Aorta (tissue), 5 donors: Measurements from ENCODE around the gene ZNF90. TPM values are rescaled to one million over a fixed set of nuclear protein-coding genes. Genes with fewer than 3 reads are reported as not detected.

Source experiments
- ATAC-seq: fragments of 200-7000 bp; cut with Tn5 transposase; one replicate; pipeline ENCODE4 v1.9.1; 2022; ENCODE audit warnings: moderate library complexity; ENCODE audit not compliant: low FRiP score
- DNase-seq, 2 donors: peaks; one replicate each; pipeline ENCODE4 v3.0.0-alpha.2; 2020
- H3K27ac ChIP-seq, 2 donors: one replicate each; pipeline ENCODE4 v1.5.1; 2013; ENCODE audit warnings: low read length in 2 of 2, mild to moderate bottlenecking in 2 of 2, moderate library complexity in 2 of 2, control low read depth in 1 of 2, inconsistent platforms in 1 of 2, low read depth in 1 of 2
- H3K27me3 ChIP-seq, 2 donors: one replicate each; pipeline ENCODE4 v1.6.1; 2013; ENCODE audit warnings: control low read depth in 1 of 2, low read length in 1 of 2, mild to moderate bottlenecking in 1 of 2, moderate library complexity in 1 of 2; ENCODE audit not compliant: insufficient read depth in 2 of 2, control insufficient read depth in 1 of 2
- H3K36me3 ChIP-seq, 2 donors: one replicate each; pipeline ENCODE4 v1.6.1; 2013; ENCODE audit warnings: control low read depth in 1 of 2, low read length in 1 of 2, mild to moderate bottlenecking in 1 of 2; ENCODE audit not compliant: insufficient read depth in 2 of 2, control insufficient read depth in 1 of 2
- H3K4me1 ChIP-seq, 2 donors: one replicate each; pipeline ENCODE4 v1.6.1; 2013; ENCODE audit warnings: low read length in 2 of 2, control low read depth in 1 of 2, mild to moderate bottlenecking in 1 of 2, moderate library complexity in 1 of 2; ENCODE audit not compliant: insufficient read depth in 2 of 2, control insufficient read depth in 1 of 2
- H3K4me3 ChIP-seq, 2 donors: one replicate each; pipeline ENCODE4 v1.5.1; 2013; ENCODE audit warnings: low read length in 2 of 2, control low read depth in 1 of 2, mild to moderate bottlenecking in 1 of 2
- H3K9me3 ChIP-seq: one replicate; pipeline ENCODE4 v1.6.1; 2013; ENCODE audit warnings: mild to moderate bottlenecking, low read length; ENCODE audit not compliant: control insufficient read depth
- WGBS, 2 donors: extraction: QIAGEN DNeasy Blood & Tissue Kit; methylation state at CpG; one replicate each; pipeline ENCODE4 v1.1.7; 2013; 5-methylcytosine and 5-hydroxymethylcytosine counted together
- intact Hi-C, 2 donors: fragments of 100-400 bp; cut with DNase I; formaldehyde crosslinking; loops; one replicate each; pipeline versions ENCODE4 v1.14.2 to v1.15.0; 2022
- polyA plus RNA-seq, 2 donors: library from polyadenylated mRNA; stranded (reverse); fragments of 200-250 nt; gene quantifications; one replicate each; pipeline ENCODE4 v1.2.3, GENCODE V29; 2013
- total RNA-seq, 2 donors: library from RNA; stranded (reverse); fragmentation: NEBNext Ultra II Directional; extraction: Animal tissue kit (Norgen Biotek cat#: 25700); gene quantifications; one replicate each; pipeline ENCODE4 v1.2.1, GENCODE V29; 2021
- donor health status: healthy with polysubstance abuse.
- donor health status: Bipolar disorder and iron deficiency.
- donor health status: DM: no; HTN: no; CAD: no.
- donor health status: DM: no; HTN: no; CAD: no.
- donor health status: DM: yes; HTN: yes; CAD: no.

The ZNF90 gene
- total and polyA plus RNA-seq, 4 donors, result 0.25 to 6.5 (median 2.0) TPM

DNA sequence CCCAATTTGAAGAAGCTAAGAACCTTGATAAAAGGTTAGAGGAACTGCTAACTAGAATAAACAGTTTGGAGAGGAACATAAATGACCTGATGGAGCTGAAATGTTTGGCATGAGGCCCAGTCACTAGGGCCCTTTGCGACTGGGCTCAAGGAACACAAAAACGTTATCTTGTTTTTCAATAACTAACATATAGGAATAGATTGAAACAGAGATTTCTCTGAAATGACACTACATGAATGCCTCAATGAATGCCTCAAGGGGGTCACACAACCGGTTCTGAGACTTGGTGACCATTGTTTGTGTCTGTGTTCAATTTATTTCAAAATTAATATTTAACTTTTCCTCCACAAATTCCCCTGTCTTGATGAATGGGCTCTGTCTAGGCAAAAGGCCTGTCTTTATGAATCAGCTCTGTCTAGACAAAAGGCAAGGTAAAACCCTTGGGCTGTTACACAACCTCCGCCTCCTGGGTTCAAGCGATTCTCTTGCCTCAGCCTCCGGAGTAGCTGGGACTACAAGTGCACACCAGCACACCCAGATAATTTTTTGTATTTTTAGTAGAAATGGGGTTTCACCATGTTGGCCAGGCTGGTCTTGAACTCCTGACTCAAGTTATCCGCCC is 88.3 kb downstream of the ZNF90 start:
- Histone ChIP-seq H3K4me3 (no peak overlapping the region), H3K4me1 (no peaks in the 10 kb centered on the region), H3K27ac (no peak overlapping the region), H3K36me3 (no peaks in the 10 kb centered on the region), H3K27me3 (no peaks in the 10 kb centered on the region), H3K9me3 (no peaks in the 10 kb centered on the region)
- intact Hi-C loops, result loop anchor here in 1 of 2 donors (5.0 kb wide), 1 partner anchor 89 kb away; the partner anchor contains the start of gene ZNF90
- DNase-seq, result no peak
- ATAC-seq, result no peak
- WGBS, 2 donors, result 67 to 69% methylated on average over 7 of the region's 7 CpGs

GRCh38 chr19:20167020-20167644 is 89.3 kb downstream of the ZNF90 start, which contains the start of gene ZNF486:
TSS of gene ZNF486 (plus strand) at chr19:20167214. CDS start at chr19:20167331, 117 bp downstream.
- intact Hi-C loops, result loop anchor here in 1 of 2 donors (5.0 kb wide), 1 partner anchor 90 kb away; the partner anchor contains the start of gene ZNF90
- peak within 1 kb of the TSS; percentile 35 to 40 for H3K4me3 ChIP-seq
- H3K36me3 ChIP-seq, result peaks cover 0 to 2% of the 10 kb centered on the region in 2 donors
- H3K4me1 ChIP-seq, result no peaks in the 10 kb centered on the region
- 0 to 1% methylated on average over 25 of the region's 25 CpGs for WGBS, 2 donors
- peak; percentile 97 for DNase-seq
- peak within 1 kb of the TSS in 1 of 2 donors; percentile 66 for H3K27ac ChIP-seq
- no peaks in the 10 kb centered on the region for H3K9me3 ChIP-seq
- ATAC-seq, result peak; percentile 95
- no peaks in the 10 kb centered on the region for H3K27me3 ChIP-seq

DNA sequence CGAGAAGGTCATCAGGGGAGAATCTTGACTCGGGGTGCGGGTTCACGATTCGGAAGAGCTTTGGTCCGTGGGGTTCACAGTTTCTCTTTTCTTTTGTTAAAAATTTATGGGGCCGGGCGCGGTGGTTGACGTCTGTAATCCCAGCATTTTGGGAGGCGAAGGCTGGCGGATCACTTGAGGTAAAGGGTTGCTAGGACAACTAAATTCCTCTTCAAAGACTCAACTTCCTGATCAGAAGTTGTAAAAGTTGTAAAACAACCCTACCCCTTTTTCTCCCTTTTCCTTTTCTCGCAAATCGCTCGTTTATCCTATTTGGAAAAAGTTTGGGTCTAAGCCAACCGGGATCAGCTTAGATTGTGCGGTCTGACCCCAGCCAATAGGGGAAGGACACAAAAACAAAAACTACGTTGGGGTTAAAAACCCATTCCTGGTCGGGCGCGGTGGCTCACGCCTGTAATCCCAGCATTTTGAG is 89.9 kb downstream of the ZNF90 start:
- H3K9me3 ChIP-seq, result no peaks in the 10 kb centered on the region
- DNase-seq, result no peak
- peak overlapping the region; percentile 35 to 40 for H3K4me3 ChIP-seq
- H3K36me3 ChIP-seq, result peaks cover 0 to 2% of the 10 kb centered on the region in 2 donors
- H3K27ac ChIP-seq, result peak overlapping the region in 1 of 2 donors; percentile 66
- H3K4me1 ChIP-seq, result no peaks in the 10 kb centered on the region
- no peaks in the 10 kb centered on the region for H3K27me3 ChIP-seq
- no peak for ATAC-seq
- WGBS, 2 donors, result 6 to 7% methylated on average over 22 of the region's 22 CpGs
- intact Hi-C loops, result loop anchor here in 1 of 2 donors (5.0 kb wide), 1 partner anchor 90 kb away; the partner anchor contains the start of gene ZNF90

Other genes starting within 250 kb of the ZNF90 start
- 10 to 100 TPM in 1 of 2 donors, 1 to 10 TPM in 1; 5.4 to 12.6 TPM for gene ZNF253, start 212.1 kb upstream of the ZNF90 start, total RNA-seq
- gene ZNF253, start 212.1 kb upstream of the ZNF90 start, polyA plus RNA-seq, result 1 to 10 TPM; 2.8 to 4.0 TPM
- gene ZNF93, start 177.1 kb upstream of the ZNF90 start, total RNA-seq, result 1 to 10 TPM; 3.9 to 4.1 TPM
- 1 to 10 TPM in 1 of 2 donors, under 1 TPM in 1; 0.50 to 1.9 TPM for gene ZNF93, start 177.1 kb upstream of the ZNF90 start, polyA plus RNA-seq
- gene ZNF682, start 38.5 kb upstream of the ZNF90 start, total RNA-seq, result 1 to 10 TPM; 4.2 to 7.5 TPM
- gene ZNF682, start 38.5 kb upstream of the ZNF90 start, polyA plus RNA-seq, result 1 to 10 TPM; 2.1 to 2.2 TPM
- gene ZNF486, start 89.2 kb downstream of the ZNF90 start, total RNA-seq, result 1 to 10 TPM; 4.1 to 7.4 TPM
- 1 to 10 TPM; 2.3 to 4.1 TPM for gene ZNF486, start 89.2 kb downstream of the ZNF90 start, polyA plus RNA-seq